Gastroesophageal sphincter (tissue), 4 donors: ENCODE measurements around the gene MED16. TPM values are rescaled to one million over a fixed set of nuclear protein-coding genes. Genes with fewer than 3 reads are reported as not detected.
"Not testable (repeated sequence)": the region's sequence is repeated elsewhere in the genome, so short reads cannot be mapped to it uniquely, and the experiment has no call there.

ENCODE experiments used
- ATAC-seq: fragments of 150-250 bp; one replicate; pipeline ENCODE4 v1.9.1; 2016; ENCODE audit warnings: mild to moderate bottlenecking, moderate library complexity
- H3K27ac ChIP-seq, 4 donors: fragments of 200-600 bp; sonication (generic) in 3 of 4; 1 replicate in 3 of 4; 2 replicates in 1 of 4; pipeline ENCODE4 v1.5.1; 2016 to 2019
- H3K27me3 ChIP-seq: fragments of 200-600 bp; sonication (generic); one replicate; pipeline ENCODE4 v1.5.1; 2019
- H3K36me3 ChIP-seq, 2 donors: fragments of 200-600 bp; sonication (generic); one replicate each; pipeline ENCODE4 v1.5.1; 2019; ENCODE audit warnings: control low read depth in 1 of 2
- H3K4me1 ChIP-seq, 3 donors: fragments of 200-600 bp; sonication (generic); 1 replicate in 2 of 3; 2 replicates in 1 of 3; pipeline ENCODE4 v1.5.1; 2016 to 2019; ENCODE audit warnings: control low read depth in 2 of 3
- H3K4me3 ChIP-seq, 2 donors: fragments of 200-600 bp; sonication (generic); one replicate each; pipeline ENCODE4 v1.5.1; 2019; ENCODE audit warnings: mild to moderate bottlenecking in 1 of 2, moderate library complexity in 1 of 2
- H3K9me3 ChIP-seq, 3 donors: fragments of 200-600 bp; sonication (generic); one replicate each; pipeline ENCODE4 v1.5.1; 2017 to 2019; ENCODE audit warnings: control low read depth in 2 of 3
- EP300 ChIP-seq: sonication (generic); formaldehyde crosslinking; IDR thresholded peaks from one replicate; pipeline ENCODE4 v1.6.1; 2017; ENCODE audit warnings: antibody characterized with exemption, mild to moderate bottlenecking
- POLR2A ChIP-seq, 2 donors: fragments of 450-650 bp; IDR thresholded peaks; one replicate each; pipeline ENCODE4 v1.6.1; 2017; ENCODE audit warnings: antibody characterized with exemption in 2 of 2, mild to moderate bottlenecking in 2 of 2, moderate library complexity in 1 of 2
- POLR2AphosphoS5 ChIP-seq: sonication (generic); formaldehyde crosslinking; IDR thresholded peaks from one replicate; pipeline ENCODE4 v1.6.1; 2017; ENCODE audit warnings: antibody characterized with exemption
- WGBS, 2 donors: methylation state at CpG; one replicate each; pipeline ENCODE4 v1.1.5; 2018; ENCODE audit warnings: low coverage in 1 of 2; 5-methylcytosine and 5-hydroxymethylcytosine counted together
- small RNA-seq, 4 donors: library from RNA; depleted of rRNA; stranded (forward); fragments of <200 nt; gene quantifications; one replicate each; pipeline ENCODE3, GENCODE V24; 2016
- total RNA-seq, 4 donors: library from RNA; depleted of rRNA; stranded (reverse); fragments of >200 nt; gene quantifications; one replicate each; pipeline ENCODE4 v1.1.0, GENCODE V29; 2016
- TF ChIP-seq, protein P1 (sequence below), 4 experiments: fragments of 200-600 bp in 2 of 4; fragments of 450-650 bp in 2 of 4; sonication (generic) in 1 of 4; IDR thresholded peaks; one replicate each; pipeline ENCODE4 v1.5.1; 2017 to 2019; ENCODE audit warnings: antibody characterized with exemption in 4 of 4, mild to moderate bottlenecking in 2 of 4, moderate library complexity in 2 of 4

Gene MED16
- total RNA-seq, 4 donors from 2014 or later: 20.2 to 40.3 (median 28.1) TPM

DNA sequence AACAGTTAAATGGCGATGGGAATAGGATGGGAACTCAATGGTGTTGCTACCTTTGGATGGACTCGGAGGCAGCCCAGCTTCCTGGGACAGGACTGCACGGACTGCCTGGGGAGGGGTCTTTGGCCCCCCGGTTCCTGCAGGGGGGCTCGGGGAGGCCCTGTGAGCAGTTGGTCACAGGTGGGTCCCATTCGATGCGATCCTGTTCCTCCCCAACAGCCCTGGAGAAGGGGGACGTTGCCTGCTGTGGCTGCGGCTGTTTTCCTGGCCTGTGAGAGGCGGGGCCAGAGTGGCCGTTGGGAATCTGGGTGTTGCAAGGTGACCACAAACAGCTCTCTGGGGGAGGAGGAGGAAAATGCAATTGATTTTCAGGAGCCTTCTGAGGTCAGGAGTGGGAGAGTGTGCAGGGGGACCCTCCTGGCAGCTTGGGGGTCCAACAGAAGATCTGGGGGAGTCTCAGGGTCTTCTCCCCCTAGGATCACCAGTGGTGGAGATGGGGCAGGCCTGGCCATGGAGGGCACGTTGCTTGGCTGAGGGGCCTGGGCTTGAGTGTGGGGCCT, 69.3 kb downstream of the MED16 start:
- Histone ChIP-seq H3K4me1 (peaks cover 0 to 18% (median 15%) of the 10 kb centered on the region in 3 donors), H3K4me3 (no peak overlapping the region)
- no peak for TF ChIP-seq EP300
- TF ChIP-seq POLR2AphosphoS5: no peak
- TF ChIP-seq, protein P1, sequence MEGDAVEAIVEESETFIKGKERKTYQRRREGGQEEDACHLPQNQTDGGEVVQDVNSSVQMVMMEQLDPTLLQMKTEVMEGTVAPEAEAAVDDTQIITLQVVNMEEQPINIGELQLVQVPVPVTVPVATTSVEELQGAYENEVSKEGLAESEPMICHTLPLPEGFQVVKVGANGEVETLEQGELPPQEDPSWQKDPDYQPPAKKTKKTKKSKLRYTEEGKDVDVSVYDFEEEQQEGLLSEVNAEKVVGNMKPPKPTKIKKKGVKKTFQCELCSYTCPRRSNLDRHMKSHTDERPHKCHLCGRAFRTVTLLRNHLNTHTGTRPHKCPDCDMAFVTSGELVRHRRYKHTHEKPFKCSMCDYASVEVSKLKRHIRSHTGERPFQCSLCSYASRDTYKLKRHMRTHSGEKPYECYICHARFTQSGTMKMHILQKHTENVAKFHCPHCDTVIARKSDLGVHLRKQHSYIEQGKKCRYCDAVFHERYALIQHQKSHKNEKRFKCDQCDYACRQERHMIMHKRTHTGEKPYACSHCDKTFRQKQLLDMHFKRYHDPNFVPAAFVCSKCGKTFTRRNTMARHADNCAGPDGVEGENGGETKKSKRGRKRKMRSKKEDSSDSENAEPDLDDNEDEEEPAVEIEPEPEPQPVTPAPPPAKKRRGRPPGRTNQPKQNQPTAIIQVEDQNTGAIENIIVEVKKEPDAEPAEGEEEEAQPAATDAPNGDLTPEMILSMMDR (IDR thresholded peaks at IDR 0.05): no peak
- TF ChIP-seq POLR2A (IDR thresholded peaks at IDR 0.05): no peak

DNA sequence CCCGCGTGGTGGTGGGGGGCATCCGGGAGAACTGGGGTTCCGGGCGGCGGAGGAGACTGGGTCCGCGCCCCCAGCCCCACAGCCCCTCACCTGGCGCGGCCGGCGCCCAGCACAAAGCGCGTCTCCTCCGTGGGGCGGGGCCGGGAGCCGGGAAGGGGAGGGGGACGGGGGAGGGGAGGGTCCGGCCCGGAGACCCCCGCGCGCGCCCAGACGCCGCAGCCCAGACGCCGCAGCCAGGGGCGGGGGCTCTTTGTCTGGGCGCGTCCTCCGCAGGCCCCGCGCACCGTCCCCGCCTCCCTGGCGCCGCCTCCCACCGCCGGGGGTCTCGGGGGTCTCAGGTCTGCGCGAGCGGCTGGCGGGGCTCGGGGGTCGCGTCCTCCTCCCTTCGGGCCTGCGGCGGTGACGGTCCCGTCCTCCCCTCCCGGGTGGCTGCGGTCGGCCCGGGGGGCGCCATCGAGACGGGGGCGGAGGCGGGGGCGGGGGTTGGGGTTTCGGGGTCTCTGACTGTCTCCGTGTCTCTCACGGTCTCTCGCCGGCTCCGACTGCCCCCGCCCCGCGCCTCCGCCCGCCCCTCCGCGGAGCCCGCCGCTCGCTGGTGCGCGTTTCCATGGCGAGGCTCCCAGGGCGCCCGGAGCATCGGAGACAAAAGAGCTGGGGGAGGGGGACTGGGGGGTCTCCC, 71.0 kb downstream of the MED16 start, which contains the start of gene PLPPR3:
PLPPR3 (minus strand) TSS at position 131 of the 679 bp plus-strand sequence. CDS start 396 bp downstream, outside the sequence.
- H3K36me3 ChIP-seq: no peaks in the 10 kb centered on the region
- TF ChIP-seq EP300 (no peak), POLR2A (IDR thresholded peaks at IDR 0.05) (no peak), POLR2AphosphoS5 (no peak)
- TF ChIP-seq, protein P1 (IDR thresholded peaks at IDR 0.05): no peak
- ATAC-seq: no peak
- H3K27ac ChIP-seq: no peak within 1 kb of the TSS
- peak within 1 kb of the TSS in 1 of 2 donors; percentile 51 for H3K4me3 ChIP-seq
- H3K4me1 ChIP-seq: peaks cover 0 to 18% (median 15%) of the 10 kb centered on the region in 3 donors
- H3K27me3 ChIP-seq: peaks cover 49% of the 10 kb centered on the region
- no CpG with 5 or more reads among the region's 86 CpGs for WGBS, 2 donors
- no peaks in the 10 kb centered on the region for H3K9me3 ChIP-seq

More for the DNA sequence above, 69.3 kb downstream of the MED16 start:
- Histone ChIP-seq H3K9me3 (no peaks in the 10 kb centered on the region), H3K27ac (no peak overlapping the region), H3K27me3 (peaks cover 63% of the 10 kb centered on the region), H3K36me3 (no peaks in the 10 kb centered on the region)
- ATAC-seq: no peak
- WGBS, 2 donors: 68% methylated on average over 2 of the region's 12 CpGs; no CpG with 5 or more reads in 1 of the 2 donors

GRCh38 chr19:821231-821824, 71.7 kb downstream of the MED16 start:
- Histone ChIP-seq H3K27ac (no peak overlapping the region), H3K9me3 (no peaks in the 10 kb centered on the region), H3K36me3 (no peaks in the 10 kb centered on the region), H3K27me3 (peaks cover 48% of the 10 kb centered on the region), H3K4me1 (peaks cover 0 to 18% (median 15%) of the 10 kb centered on the region in 3 donors), H3K4me3 (peak overlapping the region in 1 of 2 donors; percentile 51)
- TF ChIP-seq, protein P1 (IDR thresholded peaks at IDR 0.05): no peak
- no peak for TF ChIP-seq POLR2A (IDR thresholded peaks at IDR 0.05)
- TF ChIP-seq POLR2AphosphoS5: no peak
- TF ChIP-seq EP300: no peak
- WGBS, 2 donors: no CpG with 5 or more reads among the region's 64 CpGs
- ATAC-seq: no peak

DNA sequence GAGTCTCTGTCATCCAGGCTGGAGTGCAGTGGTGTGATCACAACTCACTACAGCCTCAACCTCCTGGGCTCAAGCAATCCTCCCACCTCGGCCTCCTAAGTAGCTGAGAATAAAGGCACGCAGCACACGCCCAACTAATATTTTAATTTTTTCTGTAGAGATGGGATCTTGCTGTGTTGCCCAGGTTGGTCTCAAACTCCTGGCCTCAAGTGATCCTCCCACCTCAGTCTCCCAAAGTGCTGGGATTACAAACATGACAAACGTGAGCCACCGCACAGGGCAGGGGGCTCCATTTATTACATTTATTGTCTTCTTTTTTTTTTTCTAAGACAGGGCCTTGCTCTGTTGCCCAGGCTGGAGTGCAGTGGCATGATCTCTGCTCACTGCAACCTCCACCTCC, 72.8 kb downstream of the MED16 start:
- not testable (repeated sequence) for H3K4me3 ChIP-seq, H3K9me3 ChIP-seq, ATAC-seq, H3K27ac ChIP-seq, H3K36me3 ChIP-seq
- H3K27me3 ChIP-seq: peaks cover 38% of the 10 kb centered on the region
- WGBS, 2 donors: 89% methylated on average over 5 of the region's 5 CpGs; no CpG with 5 or more reads in 1 of the 2 donors
- H3K4me1 ChIP-seq: peaks cover 0 to 18% (median 15%) of the 10 kb centered on the region in 3 donors

Small RNAs within 50 kb of the gene (small RNA-seq; reads per million reads assigned to genes)
- 0 to 0.27 (median 0) reads per million in 4 donors for gene RNU6-9

Other genes starting within 250 kb of the MED16 start
- gene RNF126, start 230.0 kb downstream of the MED16 start, total RNA-seq: 10 to 100 TPM; 47.7 to 57.9 (median 52.0) TPM
- gene FSTL3, start 216.8 kb downstream of the MED16 start, total RNA-seq: 100 to 1,000 TPM; 105 to 200 (median 133) TPM
- gene PRSS57, start 197.7 kb downstream of the MED16 start, total RNA-seq: not detected
- 100 to 1,000 TPM in 1 of 4 donors, 10 to 100 TPM in 3; 21.5 to 111 (median 53.0) TPM for gene PALM, start 184.3 kb downstream of the MED16 start, total RNA-seq
- under 1 TPM in 1 of 4 donors, not detected in 3; 0.52 TPM for gene MISP, start 142.1 kb downstream of the MED16 start, total RNA-seq
- 10 to 100 TPM; 68.6 to 95.6 (median 79.3) TPM for gene PTBP1, start 95.7 kb downstream of the MED16 start, total RNA-seq
- gene PLPPR3, start 71.2 kb downstream of the MED16 start, total RNA-seq: not detected
- under 1 TPM in 1 of 4 donors, not detected in 3; 0.40 TPM for gene AZU1, start 65.3 kb downstream of the MED16 start, total RNA-seq
- not detected for gene PRTN3, start 52.2 kb downstream of the MED16 start, total RNA-seq
- 1 to 10 TPM in 3 of 4 donors, under 1 TPM in 1; 0.49 to 2.3 (median 1.7) TPM for gene ELANE, start 40.9 kb downstream of the MED16 start, total RNA-seq
- 1,000 to 10,000 TPM in 1 of 4 donors, 100 to 1,000 TPM in 3; 229 to 1,118 (median 654) TPM for gene CFD, start 33.5 kb downstream of the MED16 start, total RNA-seq
- not detected for gene RNU6-9, start 297 bp upstream of the MED16 start, total RNA-seq
- 10 to 100 TPM; 23.7 to 44.9 (median 32.9) TPM for gene R3HDM4, start 20.0 kb upstream of the MED16 start, total RNA-seq
- not detected for gene KISS1R, start 24.1 kb upstream of the MED16 start, total RNA-seq
- gene ARID3A, start 32.8 kb upstream of the MED16 start, total RNA-seq: 1 to 10 TPM; 3.6 to 6.2 (median 4.9) TPM
- gene WDR18, start 91.2 kb upstream of the MED16 start, total RNA-seq: 10 to 100 TPM in 3 of 4 donors, 1 to 10 TPM in 1; 7.2 to 43.9 (median 20.1) TPM
- not detected for gene GRIN3B, start 107.2 kb upstream of the MED16 start, total RNA-seq
- 100 to 1,000 TPM; 146 to 179 (median 154) TPM for gene TMEM259, start 127.9 kb upstream of the MED16 start, total RNA-seq
- gene RNU6-2, start 128.3 kb upstream of the MED16 start, total RNA-seq: not detected
- gene CNN2, start 133.4 kb upstream of the MED16 start, total RNA-seq: 100 to 1,000 TPM in 1 of 4 donors, 10 to 100 TPM in 3; 52.9 to 103 (median 75.2) TPM
- 10 to 100 TPM in 1 of 4 donors, 1 to 10 TPM in 3; 3.9 to 14.3 (median 6.4) TPM for gene ABCA7, start 146.9 kb upstream of the MED16 start, total RNA-seq
- gene ARHGAP45, start 174.0 kb upstream of the MED16 start, total RNA-seq: 10 to 100 TPM in 3 of 4 donors, 1 to 10 TPM in 1; 9.5 to 29.8 (median 14.6) TPM
- 100 to 1,000 TPM; 117 to 228 (median 150) TPM for gene POLR2E, start 202.2 kb upstream of the MED16 start, total RNA-seq
- gene GPX4, start 210.8 kb upstream of the MED16 start, total RNA-seq: 100 to 1,000 TPM; 311 to 452 (median 349) TPM